ENCODE measurements around the gene SF3A2. TPM values are rescaled to one million over a fixed set of nuclear protein-coding genes. Genes with fewer than 3 reads are reported as not detected.

The SF3A2 gene
- total RNA-seq, 1 experiment from 2014 or later = 27.2 TPM

GRCh38 chr19:2249010-2249866 is 12.6 kb downstream of the SF3A2 start, which contains the start of gene AMH:
AMH (plus strand) TSS chr19:2249323; CDS start chr19:2249333, 10 bp downstream.
- Histone ChIP-seq H3K4me1 (ENCODE audit: low read length) (peaks cover 9% of the 10 kb centered on the region), H2AFZ (ENCODE audit: low read length) (no peak within 1 kb of the TSS), H3K9me3 (ENCODE audit: low read length) (no peaks in the 10 kb centered on the region), H3K36me3 (ENCODE audit: insufficient read depth, low read length) (no peaks in the 10 kb centered on the region; the same call in 1 of the 2 replicates), H4K20me1 (ENCODE audit: insufficient read depth, low read depth, low read length) (peaks cover 19% of the 10 kb centered on the region), H3K9ac (ENCODE audit: low read length) (no peak within 1 kb of the TSS), H3K9me2 (replicated peaks; ENCODE audit: insufficient read depth, low read length) (no peaks in the 10 kb centered on the region), H3K4me3 (ENCODE audit: low read length) (no peak within 1 kb of the TSS), H3K4me2 (ENCODE audit: low read depth, low read length, poor library complexity, severe bottlenecking) (no peak within 1 kb of the TSS), H3K27me3 (ENCODE audit: low read length) (no peaks in the 10 kb centered on the region), H3K79me2 (ENCODE audit: low read length) (no peaks in the 10 kb centered on the region), H3K27ac (ENCODE audit: low read length) (no peak within 1 kb of the TSS)
- DNase-seq = no peak

- Histone ChIP-seq H2AFZ (ENCODE audit: low read length) (no peak overlapping the region), H3K4me2 (ENCODE audit: low read depth, low read length, poor library complexity, severe bottlenecking) (no peak overlapping the region), H3K27ac (ENCODE audit: low read length) (no peak overlapping the region), H3K4me1 (ENCODE audit: low read length) (peaks cover 9% of the 10 kb centered on the region), H3K27me3 (ENCODE audit: low read length) (no peaks in the 10 kb centered on the region), H3K9me3 (ENCODE audit: low read length) (no peaks in the 10 kb centered on the region), H3K9ac (ENCODE audit: low read length) (no peak overlapping the region), H3K4me3 (ENCODE audit: low read length) (no peak overlapping the region), H3K9me2 (replicated peaks; ENCODE audit: insufficient read depth, low read length) (no peaks in the 10 kb centered on the region), H3K36me3 (ENCODE audit: insufficient read depth, low read length) (no peaks in the 10 kb centered on the region; the same call in 1 of the 2 replicates), H4K20me1 (ENCODE audit: insufficient read depth, low read depth, low read length) (peaks cover 19% of the 10 kb centered on the region), H3K79me2 (ENCODE audit: low read length) (no peaks in the 10 kb centered on the region)
- no peak for DNase-seq
Measured at GRCh38 chr19:2249880-2250765, 13.5 kb downstream of the SF3A2 start.

GRCh38 chr19:2250766-2251105 is 14.1 kb downstream of the SF3A2 start:
- no peaks in the 10 kb centered on the region for H3K79me2 ChIP-seq (ENCODE audit: low read length)
- H3K9me3 ChIP-seq (ENCODE audit: low read length) = no peaks in the 10 kb centered on the region
- no peaks in the 10 kb centered on the region for H3K9me2 ChIP-seq (replicated peaks; ENCODE audit: insufficient read depth, low read length)
- no peak for DNase-seq
- H2AFZ ChIP-seq (ENCODE audit: low read length) = no peak overlapping the region
- no peaks in the 10 kb centered on the region; the same call in 1 of the 2 replicates for H3K36me3 ChIP-seq (ENCODE audit: insufficient read depth, low read length)
- no peak overlapping the region for H3K27ac ChIP-seq (ENCODE audit: low read length)
- no peak overlapping the region for H3K4me3 ChIP-seq (ENCODE audit: low read length)
- H4K20me1 ChIP-seq (ENCODE audit: insufficient read depth, low read depth, low read length) = peaks cover 19% of the 10 kb centered on the region
- H3K27me3 ChIP-seq (ENCODE audit: low read length) = no peaks in the 10 kb centered on the region
- H3K4me2 ChIP-seq (ENCODE audit: low read depth, low read length, poor library complexity, severe bottlenecking) = no peak overlapping the region
- no peak overlapping the region for H3K9ac ChIP-seq (ENCODE audit: low read length)
- H3K4me1 ChIP-seq (ENCODE audit: low read length) = peaks cover 14% of the 10 kb centered on the region

GRCh38 chr19:2251106-2252054 is 14.8 kb downstream of the SF3A2 start:
- DNase-seq = no peak
- Histone ChIP-seq H3K9me3 (ENCODE audit: low read length) (no peaks in the 10 kb centered on the region), H3K4me2 (ENCODE audit: low read depth, low read length, poor library complexity, severe bottlenecking) (no peak overlapping the region), H3K36me3 (ENCODE audit: insufficient read depth, low read length) (no peaks in the 10 kb centered on the region; the same call in 1 of the 2 replicates), H3K79me2 (ENCODE audit: low read length) (no peaks in the 10 kb centered on the region), H3K9me2 (replicated peaks; ENCODE audit: insufficient read depth, low read length) (no peaks in the 10 kb centered on the region), H2AFZ (ENCODE audit: low read length) (no peak overlapping the region), H3K4me1 (ENCODE audit: low read length) (peaks cover 15% of the 10 kb centered on the region), H3K27ac (ENCODE audit: low read length) (no peak overlapping the region), H3K27me3 (ENCODE audit: low read length) (no peaks in the 10 kb centered on the region), H4K20me1 (ENCODE audit: insufficient read depth, low read depth, low read length) (peaks cover 19% of the 10 kb centered on the region), H3K4me3 (ENCODE audit: low read length) (no peak overlapping the region), H3K9ac (ENCODE audit: low read length) (no peak overlapping the region)

DNA sequence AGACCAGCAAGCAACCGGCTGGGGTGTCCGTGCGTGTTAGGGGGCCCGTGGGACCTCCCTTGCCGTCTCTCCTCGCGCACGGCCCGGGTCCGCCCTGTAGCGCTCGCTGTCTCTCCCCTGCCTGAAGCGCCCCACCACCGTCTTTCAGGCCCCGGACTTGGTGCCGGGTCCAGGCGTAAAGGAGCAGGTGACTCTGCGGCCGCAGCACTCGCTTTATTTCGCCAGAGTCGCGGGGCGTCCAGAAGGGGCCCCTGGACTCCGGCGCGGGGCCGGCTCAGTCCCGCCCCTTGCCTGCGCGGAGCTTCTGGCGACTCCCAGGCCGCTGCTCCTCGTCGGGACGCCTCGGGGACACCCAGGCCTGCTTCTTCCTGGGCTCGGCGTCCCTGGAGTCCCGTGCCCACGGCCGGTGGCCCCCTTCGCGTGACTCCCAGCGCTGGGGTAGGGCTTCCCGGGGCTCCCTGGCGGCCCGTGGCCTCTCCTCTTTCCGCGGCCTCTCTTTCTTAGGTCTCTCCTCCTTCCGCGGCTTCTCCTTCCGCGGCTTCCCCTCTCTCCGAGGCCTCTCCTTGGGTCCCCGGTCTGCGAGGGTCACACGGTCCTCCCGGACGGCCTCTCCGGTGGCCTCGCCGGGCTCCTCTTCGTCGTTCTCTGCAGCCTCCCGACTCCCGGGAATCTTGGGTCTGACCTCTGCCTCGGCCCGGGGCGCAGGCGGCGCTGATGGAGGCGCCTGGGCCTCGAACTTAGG is 15.6 kb downstream of the SF3A2 start:
- Histone ChIP-seq H3K9me2 (replicated peaks; ENCODE audit: insufficient read depth, low read length) (no peaks in the 10 kb centered on the region), H3K27me3 (ENCODE audit: low read length) (no peaks in the 10 kb centered on the region), H2AFZ (ENCODE audit: low read length) (no peak overlapping the region), H3K4me3 (ENCODE audit: low read length) (no peak overlapping the region), H3K4me2 (ENCODE audit: low read depth, low read length, poor library complexity, severe bottlenecking) (no peak overlapping the region), H3K9me3 (ENCODE audit: low read length) (no peaks in the 10 kb centered on the region), H3K27ac (ENCODE audit: low read length) (no peak overlapping the region), H3K79me2 (ENCODE audit: low read length) (no peaks in the 10 kb centered on the region), H3K9ac (ENCODE audit: low read length) (no peak overlapping the region), H3K4me1 (ENCODE audit: low read length) (peaks cover 15% of the 10 kb centered on the region), H3K36me3 (ENCODE audit: insufficient read depth, low read length) (no peaks in the 10 kb centered on the region), H4K20me1 (ENCODE audit: insufficient read depth, low read depth, low read length) (peaks cover 19% of the 10 kb centered on the region)
- no peak for DNase-seq

DNA sequence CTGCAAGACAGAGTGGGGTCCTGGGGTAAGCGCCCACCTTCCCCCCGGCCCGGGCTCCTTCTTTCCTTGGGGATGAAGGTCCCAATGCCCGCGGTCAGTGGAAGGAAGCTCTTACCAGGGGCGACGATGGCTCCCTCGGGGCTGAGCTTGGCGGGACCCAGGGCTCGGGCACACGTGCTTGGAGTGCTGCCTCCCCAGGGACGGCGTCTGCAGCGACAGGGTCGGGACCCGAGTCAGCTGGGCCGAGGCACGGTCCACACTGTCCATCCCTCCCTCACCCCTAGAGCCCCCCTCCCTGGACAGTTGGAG is 16.1 kb downstream of the SF3A2 start:
- Histone ChIP-seq H3K4me3 (ENCODE audit: low read length) (no peak overlapping the region), H3K79me2 (ENCODE audit: low read length) (no peaks in the 10 kb centered on the region), H3K27me3 (ENCODE audit: low read length) (no peaks in the 10 kb centered on the region), H4K20me1 (ENCODE audit: insufficient read depth, low read depth, low read length) (peaks cover 19% of the 10 kb centered on the region), H3K36me3 (ENCODE audit: insufficient read depth, low read length) (no peaks in the 10 kb centered on the region), H2AFZ (ENCODE audit: low read length) (no peak overlapping the region), H3K4me2 (ENCODE audit: low read depth, low read length, poor library complexity, severe bottlenecking) (peak overlapping the region; percentile 47), H3K9me3 (ENCODE audit: low read length) (no peaks in the 10 kb centered on the region), H3K9me2 (replicated peaks; ENCODE audit: insufficient read depth, low read length) (no peaks in the 10 kb centered on the region), H3K4me1 (ENCODE audit: low read length) (peaks cover 15% of the 10 kb centered on the region), H3K27ac (ENCODE audit: low read length) (no peak overlapping the region), H3K9ac (ENCODE audit: low read length) (no peak overlapping the region)
- no peak for DNase-seq

DNA sequence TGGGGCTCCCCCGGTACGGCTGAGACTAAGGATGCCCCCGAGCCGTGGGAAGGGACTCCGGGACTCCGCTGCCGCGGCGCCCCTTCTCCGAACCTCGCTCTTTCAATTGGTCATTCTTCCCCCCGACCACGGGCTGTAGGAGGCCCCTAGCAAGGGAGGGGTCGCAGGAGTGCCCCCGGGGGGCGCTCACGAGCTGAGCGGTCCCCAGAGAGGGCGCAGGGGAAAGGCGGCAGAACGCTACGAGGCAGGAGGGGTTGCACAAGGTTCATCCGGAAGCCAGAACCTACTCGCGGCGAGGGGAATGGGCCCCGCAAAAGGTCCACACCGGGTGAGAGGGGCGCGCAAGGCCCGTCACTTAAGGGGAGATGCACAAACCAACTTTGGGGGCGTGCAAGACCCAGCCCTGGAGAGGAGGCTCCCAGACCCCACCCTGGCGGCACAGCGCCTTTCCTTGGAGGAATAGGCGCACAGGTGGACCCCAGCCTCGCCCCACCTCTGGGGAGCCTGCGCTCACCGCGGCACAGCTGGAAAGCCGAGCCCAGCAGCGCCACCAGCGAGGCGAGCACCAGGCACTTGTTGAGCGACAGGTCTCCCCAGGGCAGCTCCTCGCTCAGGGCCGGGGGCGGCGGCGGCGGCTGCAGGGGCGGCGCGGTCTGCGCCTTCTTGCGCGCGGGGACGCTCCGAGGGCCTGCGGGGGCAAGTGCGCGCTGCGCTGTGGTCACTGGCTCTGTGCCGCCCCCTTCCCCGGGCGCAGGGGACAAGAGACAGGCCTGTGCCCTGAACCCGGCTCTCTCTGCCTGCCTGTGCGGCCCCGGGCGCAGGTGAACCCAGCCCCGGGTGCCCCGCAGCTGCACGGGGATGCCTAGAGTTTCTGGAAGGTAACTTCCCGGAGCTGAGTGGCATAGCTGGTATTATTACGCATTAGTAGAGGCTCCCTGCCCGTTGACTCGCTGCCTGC is 16.8 kb downstream of the SF3A2 start:
- Histone ChIP-seq H3K4me2 (ENCODE audit: low read depth, low read length, poor library complexity, severe bottlenecking) (peak overlapping the region; percentile 47), H3K79me2 (ENCODE audit: low read length) (no peaks in the 10 kb centered on the region), H3K9ac (ENCODE audit: low read length) (no peak overlapping the region), H3K4me1 (ENCODE audit: low read length) (peaks cover 22% of the 10 kb centered on the region), H3K27me3 (ENCODE audit: low read length) (no peaks in the 10 kb centered on the region), H3K9me3 (ENCODE audit: low read length) (no peaks in the 10 kb centered on the region), H3K36me3 (ENCODE audit: insufficient read depth, low read length) (no peaks in the 10 kb centered on the region), H3K9me2 (replicated peaks; ENCODE audit: insufficient read depth, low read length) (no peaks in the 10 kb centered on the region), H2AFZ (ENCODE audit: low read length) (no peak overlapping the region), H3K4me3 (ENCODE audit: low read length) (no peak overlapping the region), H3K27ac (ENCODE audit: low read length) (no peak overlapping the region), H4K20me1 (ENCODE audit: insufficient read depth, low read depth, low read length) (peaks cover 19% of the 10 kb centered on the region)
- DNase-seq = peak; percentile 81

Data from Karpas-422 (cell line).